Vagina (tissue), 2 donors: Measurements from ENCODE around the gene PLA2G5.

Experiments
- CTCF ChIP-seq, 3 experiments: fragments of 450-650 bp in 2 of 3; fragments of 200-600 bp in 1 of 3; sonication (generic) in 1 of 3; IDR thresholded peaks; one replicate each; pipeline ENCODE4 v1.5.1; 2017 to 2019; ENCODE audit warnings: antibody characterized with exemption in 3 of 3, mild to moderate bottlenecking in 2 of 3, moderate library complexity in 2 of 3
- POLR2AphosphoS5 ChIP-seq, 2 donors: sonication (generic); formaldehyde crosslinking; IDR thresholded peaks; one replicate each; pipeline ENCODE4 v1.9.0; 2017; ENCODE audit warnings: antibody characterized with exemption in 2 of 2, mild to moderate bottlenecking in 2 of 2, low read depth in 1 of 2; ENCODE audit not compliant: insufficient read depth in 1 of 2

GRCh38 chr1:20110679-20111078 lies 40.7 kb downstream of the PLA2G5 start:
- no peak for TF ChIP-seq CTCF (IDR thresholded peaks at IDR 0.05)
- peak; percentile 54 to 88 for TF ChIP-seq POLR2AphosphoS5 (IDR thresholded peaks at IDR 0.05; ENCODE audit: insufficient read depth in 1 of 2, low read depth in 1 of 2)
